HepG2 (cell line): ENCODE measurements around the gene DSG2. TPM values are rescaled to one million over a fixed set of nuclear protein-coding genes. Genes with fewer than 3 reads are reported as not detected.

Experiments used
- ATAC-seq: fragments of 200-7000 bp; cut with Tn5 transposase; 3 replicates; pipeline ENCODE4 v1.9.1; 2020; ENCODE audit warnings: mild to moderate bottlenecking, moderate library complexity
- BruUV-seq: library from RNA; stranded (reverse); fragments of 400-500 nt; replicated peaks from 2 replicates; lab custom pipeline; 2021; lab: Mats Ljungman, UMichigan
- CTCF ChIA-PET: fragments of 300-600 bp; formaldehyde crosslinking; extraction: SDS; loops from one replicate; lab custom pipeline; 2021; ENCODE audit warnings: low total read pairs, inconsistent platforms, low intra/inter-chr PET ratio; lab: Yijun Ruan, JAX
- POLR2A ChIA-PET: fragments of 350-600 bp; sonication (Branson Sonifier 250); formaldehyde crosslinking; loops from one replicate; lab custom pipeline; 2020; ENCODE audit warnings: antibody characterized with exemption, inconsistent platforms; lab: Yijun Ruan, JAX
- DNase-seq: peaks from one replicate; pipeline ENCODE4 v3.0.0-alpha.2; 2015; ENCODE audit warnings: low spot score
- FAIRE-seq: peaks from 3 replicates; lab custom pipeline; 2011; peaks lifted over from hg19 to GRCh38; lab: Jason Lieb, UNC
- H2AFZ ChIP-seq: one replicate; pipeline ENCODE4 v1.6.1; 2011; ENCODE audit warnings: low read length, inconsistent platforms
- H3K27ac ChIP-seq: fragments of 300-600 bp; 3 replicates; pipeline ENCODE4 v1.8.0; 2011; ENCODE audit warnings: mixed run types, mild to moderate bottlenecking, mixed read lengths, low read length, inconsistent platforms; ENCODE audit not compliant: insufficient read depth; ENCODE audit errors: extremely low read length
- H3K27me3 ChIP-seq, 2 experiments: fragments of 200-600 bp in 1 of 2; 2 replicates in 1 of 2; 3 replicates in 1 of 2; pipeline versions ENCODE4 v1.6.0 to v1.8.0; 2011; ENCODE audit warnings: low read length in 2 of 2, mild to moderate bottlenecking in 2 of 2, moderate library complexity in 2 of 2, inconsistent platforms in 1 of 2; ENCODE audit not compliant: insufficient read depth in 2 of 2, control insufficient read depth in 1 of 2
- H3K36me3 ChIP-seq, 2 experiments: fragments of 200-600 bp in 1 of 2; replicated peaks in 1 of 2; 2 replicates in 1 of 2; 3 replicates in 1 of 2; pipeline versions ENCODE4 v1.5.1 to v1.8.0; 2011; ENCODE audit warnings: low read length in 2 of 2, inconsistent platforms in 1 of 2; ENCODE audit not compliant: insufficient read depth in 2 of 2, control insufficient read depth in 1 of 2
- H3K4me1 ChIP-seq: 2 replicates; pipeline ENCODE4 v1.5.1; 2012; ENCODE audit warnings: low read length, inconsistent platforms; ENCODE audit not compliant: insufficient read depth
- H3K4me2 ChIP-seq: 2 replicates; pipeline ENCODE4 v1.6.0; 2011; ENCODE audit warnings: low read depth, low read length, inconsistent platforms
- H3K4me3 ChIP-seq, 3 experiments: fragments of 200-600 bp in 1 of 3; sonication (generic), shearing (Covaris generic) in 1 of 3; replicated peaks in 1 of 3; 2 replicates each; pipeline ENCODE4 v1.5.1; 2011 to 2016; ENCODE audit warnings: low read length in 3 of 3, inconsistent platforms in 2 of 3, low read depth in 2 of 3, mild to moderate bottlenecking in 2 of 3, control low read depth in 1 of 3, mixed read lengths in 1 of 3; ENCODE audit not compliant: insufficient read depth in 1 of 3
- H3K79me2 ChIP-seq: one replicate; pipeline ENCODE4 v1.6.1; 2011; ENCODE audit warnings: low read length, inconsistent platforms; ENCODE audit not compliant: insufficient read depth
- H3K9ac ChIP-seq: 2 replicates; pipeline ENCODE4 v1.6.0; 2011; ENCODE audit warnings: mild to moderate bottlenecking, low read depth, low read length, inconsistent platforms; ENCODE audit not compliant: insufficient read depth
- H3K9me3 ChIP-seq: 2 replicates; pipeline ENCODE4 v1.5.1; 2012; ENCODE audit warnings: mild to moderate bottlenecking, low read length
- H4K20me1 ChIP-seq: 2 replicates; pipeline ENCODE4 v1.6.0; 2011; ENCODE audit warnings: inconsistent platforms, mild to moderate bottlenecking, low read length, moderate library complexity; ENCODE audit not compliant: insufficient read depth
- MTA1 ChIP-seq: sonication (generic); formaldehyde crosslinking; IDR thresholded peaks from 2 replicates; pipeline ENCODE4 v1.4.0; 2020; ENCODE audit warnings: missing genetic modification reagents, mild to moderate bottlenecking, borderline replicate concordance
- POGK ChIP-seq: sonication (generic); formaldehyde crosslinking; conservative IDR thresholded peaks from 2 replicates; pipeline ENCODE4 v1.8.0; 2022; ENCODE audit warnings: mild to moderate bottlenecking, moderate library complexity, missing genetic modification reagents
- ZNF687 ChIP-seq: sonication (generic); formaldehyde crosslinking; IDR thresholded peaks from 2 replicates; pipeline ENCODE4 v1.5.1; 2020; ENCODE audit warnings: mild to moderate bottlenecking, missing genetic modification reagents, moderate library complexity
- WGBS: methylation state at CpG from one replicate; pipeline ENCODE4 v1.1.6; 2017; ENCODE audit warnings: low lambda C conversion rate; 5-methylcytosine and 5-hydroxymethylcytosine counted together
- in situ Hi-C: cut with HindIII; loops from 2 replicates; pipeline ENCODE4 v1.10.0; 2017; ENCODE audit warnings: low pct_unique_long_range_greater_than_20kb; ENCODE audit not compliant: extremely low pct_ligation_motif_present
- intact Hi-C: fragments of 100-400 bp; cut with micrococcal nuclease; formaldehyde crosslinking; loops from one replicate; pipeline ENCODE4 v1.10.0; 2022; ENCODE audit not compliant: unreplicated experiment
- polyA plus RNA-seq, 8 experiments: library from polyadenylated mRNA; depleted of rRNA in 3 of 8; stranded (reverse) in 7 of 8; unstranded in 1 of 8; fragments of >200 nt; fragmentation: Illumina TruSeq in 4 of 8; extraction: Trizol in 4 of 8; gene quantifications; 2 replicates each; pipeline versions ENCODE4 v1.2.1 to v1.2.3, GENCODE V29; 2011 to 2016; ENCODE audit warnings: low read depth in 4 of 8, missing spikeins in 1 of 8, mixed read lengths in 1 of 8; ENCODE audit not compliant: insufficient read depth in 1 of 8
- total RNA-seq, 5 experiments: library from RNA; depleted of rRNA; stranded (reverse); fragments of >200 nt; fragmentation: Illumina TruSeq; extraction: Trizol; gene quantifications; 2 replicates each; pipeline ENCODE4 v1.2.3, GENCODE V29; 2016; ENCODE audit warnings: low read depth in 1 of 5

DSG2 gene
- total and polyA plus RNA-seq, 2 of the 13 experiments (the other 11 are each of a cell fraction or from before 2014, with no cell fraction given) = 23.3 to 66.7 TPM

DNA sequence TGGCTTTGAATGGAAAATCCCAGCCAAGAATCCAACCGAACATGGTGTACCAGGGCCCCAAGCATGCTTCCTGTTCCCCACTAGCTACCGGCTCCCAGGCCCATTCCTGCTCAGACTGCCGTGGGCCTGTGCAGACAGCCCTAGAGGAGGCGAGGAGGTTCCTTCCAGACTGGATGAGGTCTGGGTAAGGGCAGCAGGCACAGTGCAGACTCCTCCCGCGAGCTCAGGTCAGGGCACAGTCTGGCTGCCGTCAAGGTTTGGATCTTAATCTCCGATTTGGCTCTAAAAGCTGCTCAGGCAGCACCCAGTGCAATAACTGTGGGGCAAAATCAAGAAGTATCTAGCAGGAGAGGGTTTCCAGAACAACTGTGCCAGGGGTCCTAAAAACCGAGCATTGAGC is 74.4 kb downstream of the DSG2 start:
- in situ Hi-C loops = no loop called here
- Histone ChIP-seq H3K9ac (no peak overlapping the region), H3K4me1 (peaks cover 53% of the 10 kb centered on the region), H4K20me1 (no peaks in the 10 kb centered on the region), H2AFZ (peak overlapping the region; percentile 70), H3K4me3 (no peak overlapping the region), H3K9me3 (no peaks in the 10 kb centered on the region), H3K27ac (no peak overlapping the region), H3K36me3 (no peaks in the 10 kb centered on the region), H3K79me2 (no peaks in the 10 kb centered on the region)
- no TSS peak for BruUV-seq
- ATAC-seq = no peak
- 71% methylated on average over 7 of the region's 9 CpGs for WGBS
- intact Hi-C loops = no loop called here
- ChIA-PET CTCF (no interaction called here), POLR2A (interaction anchor here (1.2 to 1.3 kb wide), 3 partner anchors 15 to 39 kb away, joined by 3 to 11 read pairs (median 9); partner anchors contain the start of gene TTR)
- no peak for FAIRE-seq
- DNase-seq = no peak
- 0 out of 2 replicates have a peak, but pooled peaks have one; percentile 25 for TF ChIP-seq POGK (CRISPR knock-in tag)
- TF ChIP-seq MTA1 (CRISPR knock-in tag) = no peak
- TF ChIP-seq ZNF687 (CRISPR knock-in tag) = peak; percentile 19; the same call in 1 of the 2 replicates
- TF ChIP-seq, all 625 proteins: peak for 2
- H3K4me2 ChIP-seq = peak overlapping the region; percentile 53
- no peaks in the 10 kb centered on the region for H3K27me3 ChIP-seq
